Fibroblast of upper back skin (primary cell): Measurements from ENCODE around the gene RPS3.
A peak's percentile ranks its signal among the peaks of the same experiment; 100 is the strongest.

Experiments used
- DNase-seq: peaks from one replicate; pipeline ENCODE4 v3.0.0-alpha.2; 2013

The RPS3 gene

DNA sequence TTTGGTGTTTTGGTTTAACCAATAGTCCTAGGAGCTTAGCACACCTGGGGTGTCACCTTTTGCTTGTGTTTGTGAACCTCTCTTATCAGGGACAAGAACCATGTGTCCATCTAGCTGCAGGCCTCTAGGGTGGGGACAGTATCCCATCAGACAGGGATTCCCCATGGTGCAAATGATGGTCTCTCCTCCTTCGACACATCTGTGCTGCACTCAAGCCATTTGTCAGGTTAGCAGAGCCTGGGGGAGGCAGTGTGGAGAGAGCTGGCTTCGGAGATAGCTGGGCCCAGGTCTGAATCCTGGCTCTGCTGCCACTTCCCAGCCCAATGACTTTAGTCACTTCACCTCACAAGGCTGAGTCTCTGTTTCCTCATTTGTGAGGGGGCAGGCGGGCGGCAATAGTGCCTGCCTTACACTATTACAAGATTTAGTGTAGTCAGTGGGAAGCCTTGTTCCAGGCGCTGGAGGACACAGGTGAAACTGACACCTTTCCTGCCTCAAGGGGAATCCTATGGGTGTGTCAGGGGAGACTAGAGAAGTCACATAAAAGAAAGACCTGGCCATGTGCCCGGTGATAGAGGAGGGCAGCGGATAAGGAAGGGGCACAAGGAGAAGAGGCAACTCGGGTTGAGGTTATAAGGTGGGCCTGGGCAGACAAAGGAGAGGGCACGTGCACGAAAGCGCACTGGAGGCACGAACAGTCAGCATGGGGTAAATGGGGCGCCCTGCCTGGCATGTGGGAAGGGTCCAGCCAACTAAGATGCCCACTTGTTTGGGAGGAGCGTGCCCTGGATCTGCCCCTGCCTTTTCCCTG lies 21.1 kb downstream of the RPS3 start:
- DNase-seq, result no peak

DNA sequence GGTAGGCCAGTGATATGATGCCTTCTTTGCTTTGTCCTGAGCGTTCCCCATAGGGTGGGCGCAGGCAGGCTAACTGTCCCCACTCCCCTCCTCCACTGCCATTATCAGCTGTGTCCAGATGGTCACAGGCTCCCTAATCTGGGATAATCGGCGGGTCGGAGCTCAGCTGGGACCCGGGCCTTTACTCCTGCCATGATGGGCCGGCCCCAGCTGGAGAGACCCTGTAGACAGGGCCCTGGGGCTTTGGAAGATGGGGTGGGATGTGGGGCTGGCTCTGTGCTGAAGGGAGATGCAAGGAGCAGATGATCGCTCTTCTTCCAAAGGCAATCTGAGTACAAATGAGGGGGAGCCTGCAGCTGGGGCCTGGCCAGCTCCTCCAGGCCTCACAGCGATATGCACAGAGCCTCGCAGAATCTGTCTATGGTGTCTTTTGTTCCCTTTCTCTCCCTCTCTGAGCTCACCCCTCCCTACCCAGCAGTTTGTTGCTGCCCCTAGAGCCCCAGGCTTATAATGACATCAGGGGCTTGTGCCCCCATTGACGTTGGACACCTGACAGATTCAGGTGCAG lies 21.8 kb downstream of the RPS3 start:
- no peak for DNase-seq

DNA sequence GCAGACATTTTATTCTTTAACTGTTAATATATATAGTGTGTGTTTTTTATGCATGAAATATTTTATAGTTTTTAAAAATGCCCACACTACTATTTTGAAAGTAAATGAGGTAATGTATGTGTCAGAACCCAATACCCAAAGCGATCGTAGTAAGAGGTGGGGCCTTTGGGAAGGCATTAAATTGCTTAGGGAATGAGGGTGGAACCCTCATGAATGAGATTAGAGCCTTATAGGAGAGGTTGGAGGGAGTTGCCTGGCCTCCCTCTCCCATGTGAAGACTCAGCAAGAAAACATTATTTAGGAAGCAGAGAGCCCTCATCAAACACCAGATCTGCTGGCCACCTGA lies 22.6 kb downstream of the RPS3 start:
- DNase-seq, result no peak

DNA sequence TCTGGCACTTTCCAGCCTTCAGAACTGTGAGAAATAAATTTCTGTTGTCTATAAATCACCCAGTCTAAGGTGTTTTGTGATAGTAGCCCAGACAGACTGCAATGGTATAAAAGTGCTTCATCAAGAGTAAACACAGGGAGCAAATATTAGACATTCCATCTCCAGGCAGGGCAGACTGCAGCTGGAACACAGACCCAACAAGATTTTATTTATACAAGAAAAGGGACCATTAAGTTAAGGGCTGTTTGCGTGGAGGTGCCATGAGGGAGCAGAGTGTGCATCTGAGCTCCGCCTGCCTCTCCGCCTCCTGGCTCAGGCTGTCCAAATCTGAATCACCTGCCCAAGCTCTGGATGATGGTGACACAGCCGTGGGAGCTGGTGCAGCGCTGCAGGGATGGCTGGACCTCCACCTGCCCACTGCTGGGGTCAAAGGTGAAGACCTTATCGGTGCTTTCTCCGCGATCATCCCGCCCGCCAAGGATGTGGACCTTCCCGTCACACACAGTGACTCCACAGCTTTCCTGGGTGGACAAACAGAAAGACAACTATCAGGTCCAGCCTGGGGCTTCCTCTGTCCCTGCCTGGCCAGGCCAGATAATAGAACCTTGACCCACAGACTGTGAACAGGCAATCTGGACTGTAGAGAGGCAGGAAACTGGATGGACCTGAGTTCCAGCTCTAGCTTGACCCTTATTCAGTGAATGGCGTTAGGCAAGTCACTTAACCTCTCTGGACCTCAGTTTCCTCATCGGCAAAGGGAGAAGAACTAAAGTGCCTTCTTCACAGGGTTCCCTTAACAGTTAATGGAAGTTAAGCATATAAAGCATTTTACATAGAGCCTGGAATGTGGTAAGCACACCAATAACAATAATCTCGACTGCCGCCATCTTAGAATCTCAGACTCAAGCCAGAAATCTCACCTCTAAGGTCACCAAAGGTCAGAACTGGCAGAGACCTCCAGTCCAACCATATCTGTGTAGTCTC lies 23.2 kb downstream of the RPS3 start:
- no peak for DNase-seq

DNA sequence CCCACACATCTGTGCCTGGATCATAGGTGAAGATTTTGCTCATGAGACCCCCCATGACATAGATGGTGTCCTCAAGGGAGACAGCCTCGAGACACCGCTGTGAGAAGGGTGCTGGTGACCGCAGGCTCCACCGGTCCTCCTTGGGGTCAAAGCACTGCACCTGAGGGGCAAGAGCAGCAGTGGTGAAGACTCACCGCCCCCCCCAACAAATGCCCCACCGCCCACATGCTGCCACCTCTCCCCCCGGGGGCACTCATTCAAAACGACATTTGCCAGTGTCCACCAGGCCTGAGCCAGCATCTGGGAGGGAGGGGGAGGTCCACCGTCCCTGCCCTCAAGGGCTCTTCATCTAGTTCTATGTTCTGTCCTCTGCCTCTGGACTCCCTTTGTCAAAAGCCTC lies 24.4 kb downstream of the RPS3 start:
- no peak for DNase-seq

DNA sequence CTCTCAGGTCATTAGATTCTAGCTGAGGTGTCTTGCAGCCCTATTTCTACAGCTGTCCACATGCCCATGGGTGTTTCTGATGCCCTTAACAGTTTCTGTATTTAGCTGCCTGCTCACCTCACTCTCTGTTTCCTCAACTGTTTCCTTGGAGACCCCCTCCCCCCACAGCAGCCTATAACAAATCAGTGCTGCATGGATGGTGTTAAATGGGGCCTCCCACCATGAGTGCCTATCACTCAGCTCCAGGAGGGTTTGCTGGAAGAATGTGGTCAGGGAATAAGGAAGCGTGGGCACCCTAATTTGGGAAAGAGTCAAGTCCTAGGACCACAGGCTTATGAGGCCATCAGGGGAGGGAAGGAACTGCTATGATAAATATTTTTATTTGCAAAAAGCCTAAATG lies 25.1 kb downstream of the RPS3 start:
- DNase-seq, result no peak

DNA sequence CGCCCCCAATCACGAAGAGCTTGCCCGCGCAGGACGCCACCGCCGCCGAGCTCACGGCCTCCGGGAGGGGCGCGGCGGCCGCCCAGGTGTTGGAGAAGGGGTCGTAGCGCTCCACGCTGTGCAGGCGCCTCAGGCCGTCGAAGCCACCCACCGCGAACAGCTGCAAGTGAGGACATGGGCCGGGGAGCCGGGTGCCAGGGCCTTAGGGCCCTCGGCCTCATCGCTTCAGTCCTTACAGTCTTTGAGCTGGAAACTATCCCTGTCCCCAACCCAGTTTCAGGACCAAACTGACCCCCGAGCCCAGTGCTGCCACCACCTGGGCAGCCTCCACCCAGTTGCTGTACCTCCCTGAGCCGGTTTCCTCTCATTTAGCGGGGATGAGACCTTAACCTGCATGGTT lies 26.1 kb downstream of the RPS3 start:
- DNase-seq, result no peak

DNA sequence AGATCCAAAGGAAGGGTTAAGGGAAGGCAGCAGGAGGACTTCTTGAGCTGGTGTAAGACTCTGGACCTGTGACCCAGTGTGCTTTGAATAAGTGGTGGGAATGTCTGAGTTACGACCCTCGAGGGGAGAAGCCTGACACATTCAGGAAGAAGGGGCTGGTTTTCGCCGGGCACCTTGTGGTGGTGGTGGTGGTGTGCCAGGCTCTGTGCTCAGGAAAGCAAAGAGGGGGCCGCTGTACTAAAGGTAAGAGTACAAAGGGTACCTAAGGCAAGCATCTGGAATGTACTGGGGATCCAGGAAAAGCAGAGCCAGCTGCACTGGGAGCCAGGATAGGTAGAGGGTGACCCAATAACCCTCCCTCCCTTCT lies 27.4 kb downstream of the RPS3 start:
- DNase-seq, result no peak

DNA sequence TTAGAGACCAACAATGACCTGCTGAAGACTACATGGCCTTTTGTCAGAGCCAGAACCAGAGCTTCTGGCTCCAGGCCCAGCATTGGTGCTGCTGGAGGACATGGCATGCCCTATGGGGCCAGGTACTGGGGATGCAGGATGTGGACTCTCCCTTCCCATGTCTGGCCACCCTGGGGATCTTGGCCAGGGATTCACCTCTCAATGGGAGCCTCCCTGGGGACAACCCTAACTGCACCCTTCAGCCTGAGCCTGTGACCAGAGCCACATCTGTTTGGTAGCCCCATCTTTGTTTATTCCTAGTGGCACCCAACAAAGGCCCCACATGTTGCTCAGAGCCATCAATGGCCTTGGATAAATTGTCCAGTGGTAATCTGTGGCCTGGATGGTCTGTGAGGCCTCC lies 27.9 kb downstream of the RPS3 start:
- DNase-seq, result no peak

DNA sequence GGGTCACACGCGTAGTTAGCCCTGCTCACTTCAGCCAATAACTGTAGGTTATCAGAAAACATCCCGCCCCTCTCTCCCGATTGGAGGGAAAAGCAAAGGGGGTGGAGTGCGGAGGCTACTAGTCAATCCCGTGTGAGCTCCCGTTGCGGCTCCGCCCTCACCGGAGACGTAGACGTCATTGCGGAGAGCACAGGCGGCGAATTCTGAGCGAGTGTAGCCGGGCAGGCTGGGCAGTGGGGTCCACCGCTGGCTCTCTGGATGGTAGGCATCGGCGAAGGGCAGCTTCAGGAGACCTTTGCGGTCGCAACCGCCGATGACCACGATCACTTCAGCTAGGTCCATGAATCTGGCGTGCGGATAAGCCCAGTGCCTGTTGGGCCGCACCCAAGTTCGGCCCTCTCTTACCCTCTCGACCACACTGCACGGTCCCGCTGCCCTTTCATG lies 29.0 kb downstream of the RPS3 start:
- peak; percentile 87 for DNase-seq

DNA sequence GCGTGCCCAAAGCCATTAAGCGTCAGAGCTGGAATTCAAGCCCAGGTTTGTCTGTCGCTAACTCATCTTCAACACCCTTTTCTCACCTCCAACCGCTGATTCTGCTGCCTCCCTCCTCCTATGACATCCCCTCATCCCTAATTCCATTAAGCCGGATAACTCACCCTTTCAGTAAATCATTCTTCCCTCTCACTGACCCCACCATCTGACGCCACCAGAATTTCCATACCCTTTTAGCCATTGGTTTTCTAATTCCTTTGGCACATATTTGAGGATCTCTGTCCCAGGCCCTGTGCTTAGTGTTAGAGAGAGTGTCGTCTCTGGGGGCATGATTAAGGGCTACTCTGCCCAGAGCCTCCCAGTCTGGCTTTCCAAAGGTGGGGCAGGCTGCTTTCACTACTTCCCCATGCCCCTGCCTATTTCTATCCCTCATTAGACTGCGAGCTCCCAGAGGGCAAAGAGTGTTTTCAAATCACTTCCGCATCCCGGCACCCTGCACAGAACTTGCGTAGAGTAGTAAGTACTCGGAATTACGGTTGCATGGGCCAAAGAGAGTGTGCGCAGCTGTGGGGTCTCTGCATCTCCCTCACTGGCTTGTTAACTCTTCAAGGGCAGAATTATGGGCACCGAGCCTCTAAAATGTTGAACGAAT lies 29.8 kb downstream of the RPS3 start:
- DNase-seq, result no peak

DNA sequence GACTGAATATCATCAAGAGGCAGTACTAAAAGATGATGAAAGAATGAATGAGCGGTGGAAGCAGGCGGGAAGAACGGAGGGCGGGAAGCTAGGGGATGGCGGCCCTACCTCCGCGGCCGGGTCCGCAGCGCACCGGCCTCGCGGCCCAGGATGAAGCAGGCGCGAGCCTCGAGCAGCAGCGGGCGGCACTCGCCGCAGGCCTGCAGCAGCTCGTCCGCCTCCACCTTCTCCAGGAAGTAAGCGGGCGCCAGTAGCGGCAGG lies 30.3 kb downstream of the RPS3 start:
- DNase-seq, result no peak

DNA sequence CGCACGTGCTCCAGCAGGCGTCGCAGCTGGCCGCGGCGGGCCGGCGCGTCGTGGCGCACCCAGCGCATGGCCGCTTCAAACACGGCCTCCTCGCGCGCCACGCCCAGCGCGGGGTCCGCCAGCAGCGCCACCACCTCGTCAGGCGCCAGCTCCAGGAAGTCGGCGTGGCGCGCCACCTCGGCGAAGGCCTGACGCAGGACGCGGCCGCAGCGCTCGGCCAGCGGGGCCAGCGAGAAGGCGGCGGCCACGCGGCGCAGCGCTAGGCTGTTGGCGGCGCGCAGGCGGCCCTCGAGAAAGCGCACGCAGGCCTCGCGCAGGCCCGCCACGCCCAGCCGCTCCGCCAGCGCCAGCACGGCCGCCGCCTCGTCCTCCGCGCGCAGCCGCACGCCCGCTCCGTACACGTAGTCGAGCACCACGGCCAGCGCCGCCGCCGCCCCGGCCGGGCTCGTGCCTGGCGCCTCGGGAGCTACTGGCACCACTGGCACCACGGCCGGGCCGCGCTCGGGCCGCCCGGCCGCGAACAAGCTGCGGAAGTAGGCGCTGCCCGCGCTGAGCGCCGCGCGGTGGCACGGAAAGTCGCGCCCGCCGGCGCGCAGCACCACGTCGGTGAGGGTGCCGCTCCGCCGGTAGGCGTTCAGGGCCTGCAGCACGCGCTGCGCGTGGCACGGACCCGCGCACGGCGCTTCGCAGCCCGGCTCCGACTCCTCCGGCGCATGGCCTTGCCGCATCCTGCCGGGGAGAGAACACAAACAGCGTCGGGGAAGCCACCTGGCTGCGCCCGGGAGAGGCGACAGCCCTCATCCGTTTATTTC lies 30.8 kb downstream of the RPS3 start:
- peak; percentile 56 for DNase-seq

DNA sequence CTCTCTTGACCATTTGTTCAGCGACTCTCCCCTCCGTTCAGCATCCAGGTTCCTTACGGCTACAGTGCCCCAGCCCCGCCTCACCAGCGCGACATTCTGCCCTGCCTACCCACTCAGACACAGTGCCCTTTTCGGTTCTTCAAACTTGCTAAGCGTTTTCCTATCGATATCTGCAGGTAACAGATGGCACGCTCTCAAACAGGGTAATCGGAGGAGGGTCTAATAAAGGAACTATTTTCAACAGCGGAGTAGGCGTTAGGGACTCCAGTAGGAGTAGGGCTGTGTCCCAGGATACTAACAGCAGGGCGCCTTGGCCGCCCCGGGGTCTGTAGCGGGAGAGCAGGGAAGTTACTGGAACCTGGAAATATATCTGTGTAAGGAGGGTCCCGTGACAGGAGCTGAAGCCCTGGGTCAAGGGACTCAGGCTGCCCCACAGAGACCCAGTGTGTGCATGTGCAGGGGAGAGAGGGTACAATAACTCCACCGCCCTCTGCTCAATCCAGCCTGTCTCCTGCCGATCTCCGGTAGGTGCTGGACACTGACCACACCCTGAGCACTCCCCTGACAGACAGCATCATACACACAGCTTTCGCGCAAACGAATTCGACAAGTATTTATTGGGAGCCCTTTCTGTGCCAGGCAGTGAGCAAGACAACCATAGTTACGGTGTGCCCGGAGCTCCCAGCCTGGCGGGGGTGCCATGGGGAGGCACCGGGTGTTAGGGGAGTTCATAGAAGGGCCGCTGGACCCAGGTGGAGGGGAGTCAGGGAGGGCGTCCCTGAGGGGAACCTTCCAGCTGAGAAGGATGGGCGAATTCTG lies 31.6 kb downstream of the RPS3 start:
- DNase-seq, result no peak

DNA sequence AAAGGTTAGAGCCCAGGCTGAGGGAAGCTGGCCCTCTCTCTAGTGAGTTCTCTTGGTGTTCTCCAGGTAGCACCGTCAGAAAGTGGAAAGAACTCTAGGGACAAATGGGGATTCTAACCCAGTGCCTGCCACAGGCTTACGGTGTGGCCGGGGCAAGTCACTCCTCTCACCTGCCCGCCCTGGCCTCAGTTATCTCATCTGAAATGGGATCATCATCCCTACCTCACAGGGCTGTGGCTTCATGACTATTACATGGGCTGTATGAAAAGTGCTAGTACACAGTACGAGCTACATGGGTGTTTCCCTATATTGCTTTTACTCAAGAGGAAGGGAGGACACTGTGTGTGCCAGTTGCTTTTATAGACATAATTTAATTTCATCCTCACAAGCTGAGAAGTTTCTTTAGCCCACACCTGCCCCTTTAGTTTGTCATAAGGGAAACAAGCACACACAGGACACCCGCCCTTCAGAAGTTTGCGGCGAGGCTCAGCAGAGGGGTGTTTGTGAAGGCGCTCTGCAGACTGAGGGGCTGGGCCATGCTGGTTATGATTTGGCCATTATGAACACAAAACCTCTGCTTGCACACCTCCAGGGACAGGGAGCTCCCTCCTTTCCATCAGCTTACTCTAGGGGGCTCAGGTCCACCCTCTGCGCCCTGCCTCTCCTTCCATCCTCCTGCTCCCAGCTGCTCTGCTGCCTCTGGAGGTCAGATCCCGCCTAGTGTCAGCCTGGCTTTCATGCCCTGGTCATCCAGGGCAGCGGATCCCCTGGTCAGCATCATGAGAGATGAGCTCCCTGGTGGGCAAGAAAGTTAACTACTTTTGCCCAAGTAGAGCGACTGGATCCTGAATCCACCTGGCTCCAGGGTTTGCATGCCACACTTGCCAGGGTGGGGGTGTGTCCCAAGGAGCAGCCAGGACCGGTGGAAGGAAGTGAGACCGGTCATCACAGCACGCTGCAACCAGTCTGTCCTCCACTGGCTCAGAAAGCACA lies 32.5 kb downstream of the RPS3 start:
- no peak for DNase-seq

DNA sequence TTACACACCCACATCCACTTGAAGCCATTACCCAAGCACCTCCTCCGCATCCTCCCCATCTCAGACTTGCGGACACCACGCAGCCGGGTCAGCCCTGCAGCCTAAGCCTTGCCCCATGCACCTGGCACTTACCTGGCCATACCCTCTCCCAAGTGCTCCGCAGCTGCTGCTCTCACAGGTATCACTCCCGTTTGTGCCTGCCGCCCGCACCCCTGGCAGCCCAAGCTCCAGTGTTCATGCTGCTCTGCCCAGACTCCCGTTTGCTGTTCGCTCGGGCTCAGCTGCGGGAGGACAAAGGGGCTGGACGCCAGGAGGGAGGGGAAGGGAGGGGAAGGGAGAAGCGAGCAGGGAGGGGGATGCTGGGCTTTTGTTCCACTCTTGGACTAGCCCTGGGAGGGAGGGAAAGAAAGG lies 33.6 kb downstream of the RPS3 start, which contains the start of gene KLHL35:
Gene KLHL35 (minus strand): TSS at position 293 of the 411 bp plus-strand sequence. CDS start 2,574 bp downstream, outside the sequence.
- no peak for DNase-seq

DNA sequence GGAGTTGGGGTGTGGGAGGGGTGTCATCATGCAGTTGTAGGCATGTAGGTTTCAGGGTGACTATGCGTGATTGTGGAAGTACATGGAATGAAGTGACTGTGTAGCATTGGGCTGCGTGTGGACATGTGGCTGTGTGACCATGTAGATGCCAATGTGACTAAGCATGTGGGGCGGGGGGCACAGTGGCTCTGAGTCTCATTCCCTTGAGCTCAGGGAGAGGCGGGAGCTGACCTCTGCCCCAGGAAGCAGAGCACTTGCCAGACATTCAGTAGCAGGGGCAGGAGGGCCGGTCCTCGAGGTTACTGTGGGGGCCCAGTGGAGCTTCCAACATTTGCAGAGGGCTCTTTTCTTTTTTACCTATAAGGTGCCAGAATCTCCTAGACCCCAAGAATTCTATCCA lies 34.1 kb downstream of the RPS3 start:
- DNase-seq, result no peak

DNA sequence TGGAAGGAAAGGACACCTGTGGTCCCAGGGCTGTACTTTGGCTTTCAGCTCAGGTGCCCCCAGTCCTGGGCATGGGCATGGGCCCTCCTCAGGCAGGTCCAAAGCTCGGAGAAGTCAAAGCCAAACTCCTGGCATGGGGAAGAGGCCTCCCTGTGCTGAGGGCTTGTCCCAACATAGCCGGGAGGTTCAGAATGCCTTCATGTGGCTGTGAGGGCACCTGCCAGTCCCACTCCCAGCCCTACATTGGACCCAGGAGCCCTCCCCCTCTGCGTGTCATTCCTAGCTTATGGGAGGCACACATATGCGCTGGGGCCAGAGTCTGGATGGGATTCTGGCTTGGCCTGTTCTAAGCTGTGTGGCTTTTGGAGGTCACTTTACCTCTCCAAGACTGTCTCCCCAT lies 34.7 kb downstream of the RPS3 start:
- no peak for DNase-seq

DNA sequence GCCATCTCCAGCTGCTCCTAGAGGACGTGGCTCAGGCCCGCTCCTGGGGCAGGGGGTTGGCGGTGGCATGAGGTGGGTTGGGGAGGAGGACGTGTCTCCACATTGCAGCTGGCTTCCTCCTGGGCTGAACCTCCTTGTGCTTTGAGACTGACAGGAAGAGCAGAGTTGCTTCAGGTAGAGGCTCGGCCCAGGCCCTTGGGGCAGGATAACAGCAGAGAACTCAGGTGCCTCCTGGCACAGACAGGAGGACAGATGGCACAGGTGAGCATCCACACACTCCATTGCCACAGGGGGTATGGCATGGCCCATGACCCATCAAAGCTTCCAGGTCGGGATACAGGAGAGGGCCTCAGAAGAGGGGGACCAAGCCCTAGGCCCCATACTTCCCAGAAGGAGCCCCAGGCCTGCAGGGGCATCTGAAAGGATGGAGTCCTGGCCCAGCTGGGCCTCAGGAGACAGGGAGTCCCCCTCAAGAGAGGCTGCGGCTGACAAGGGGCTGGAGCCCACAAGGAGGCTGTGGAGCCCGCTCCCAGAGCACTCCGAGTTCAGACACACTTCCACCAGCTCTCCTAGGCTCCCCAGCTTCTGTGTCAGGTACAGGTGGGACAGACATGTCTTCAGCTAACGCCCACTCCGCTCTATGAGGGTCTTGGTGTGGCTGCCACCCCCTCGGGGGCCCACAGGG lies 35.7 kb downstream of the RPS3 start:
- DNase-seq, result no peak

DNA sequence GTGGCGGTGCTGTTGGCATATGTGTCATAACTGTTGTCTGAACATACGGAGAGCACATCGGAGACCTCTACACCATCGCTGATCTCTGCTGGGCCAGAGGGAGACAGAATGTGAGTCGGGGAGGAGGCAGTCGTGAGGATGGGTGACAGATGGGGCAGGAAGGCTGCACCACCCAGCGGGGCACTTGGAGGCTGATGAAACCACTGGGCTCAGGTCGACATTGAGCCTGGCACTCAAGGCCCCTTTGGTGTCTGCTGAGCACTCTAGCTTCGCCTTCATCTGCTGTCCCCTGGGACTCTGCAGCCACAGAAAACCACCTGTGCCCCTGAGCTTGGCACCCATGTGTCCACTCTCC lies 36.2 kb downstream of the RPS3 start:
- DNase-seq, result no peak
